Stimulated activated CD4-positive, alpha-beta T cell treated with anti-CD3 and anti-CD28 coated beads, Interleukin-2, amount 100 ng/mL, for 48 hours (primary cell): Measurements from ENCODE around the gene DNAJC15.
"Not testable (repeated sequence)": the region's sequence is repeated elsewhere in the genome, so short reads cannot be mapped to it uniquely, and the experiment has no call there.

ENCODE experiments used
- DNase-seq, 2 donors: peaks; one replicate each; pipeline ENCODE4 v3.0.0-alpha.2; 2020

Gene DNAJC15

GRCh38 chr13:43005460-43006236 is 17.7 kb upstream of the DNAJC15 start:
- DNase-seq, result no peak

GRCh38 chr13:43006893-43007631 is 16.3 kb upstream of the DNAJC15 start:
- DNase-seq, result no peak

DNA sequence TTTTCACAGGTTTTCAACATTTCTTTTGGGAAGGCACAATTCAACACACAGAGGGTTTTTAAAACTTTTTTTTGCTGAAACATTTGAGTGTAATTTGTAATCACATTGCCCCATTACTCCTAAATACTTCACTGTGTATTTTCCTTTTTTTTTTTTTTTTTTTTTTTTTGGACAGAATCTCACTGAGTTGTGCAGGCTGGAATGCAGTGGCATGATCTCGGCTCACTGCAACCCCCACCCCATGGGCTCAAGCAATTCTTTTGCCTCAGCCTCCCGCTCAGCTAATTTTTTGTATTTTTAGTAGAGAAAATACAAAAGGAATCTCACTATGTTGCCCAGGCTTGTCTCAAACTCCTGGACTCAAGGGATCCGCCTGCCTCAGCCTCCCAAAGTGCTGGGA is 14.8 kb upstream of the DNAJC15 start:
- no peak for DNase-seq

DNA sequence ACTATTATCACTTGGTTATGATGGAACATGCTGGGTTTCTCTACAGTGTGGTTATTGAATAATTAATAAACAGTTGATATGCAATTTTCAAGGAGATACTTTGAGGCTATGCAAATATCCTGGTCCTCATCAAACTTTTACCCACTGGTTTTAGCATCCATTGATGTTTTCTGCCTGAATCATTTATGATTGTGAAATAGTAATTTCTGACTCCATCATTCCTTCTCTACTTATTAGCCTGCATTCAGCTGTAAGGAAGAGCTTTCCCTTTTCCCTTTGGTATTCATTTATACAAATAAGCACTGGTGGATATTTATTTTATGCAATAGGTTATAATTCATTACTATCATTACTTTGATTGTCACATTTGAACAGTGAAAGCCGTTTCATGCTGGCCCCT is 13.9 kb upstream of the DNAJC15 start:
- no peak for DNase-seq

DNA sequence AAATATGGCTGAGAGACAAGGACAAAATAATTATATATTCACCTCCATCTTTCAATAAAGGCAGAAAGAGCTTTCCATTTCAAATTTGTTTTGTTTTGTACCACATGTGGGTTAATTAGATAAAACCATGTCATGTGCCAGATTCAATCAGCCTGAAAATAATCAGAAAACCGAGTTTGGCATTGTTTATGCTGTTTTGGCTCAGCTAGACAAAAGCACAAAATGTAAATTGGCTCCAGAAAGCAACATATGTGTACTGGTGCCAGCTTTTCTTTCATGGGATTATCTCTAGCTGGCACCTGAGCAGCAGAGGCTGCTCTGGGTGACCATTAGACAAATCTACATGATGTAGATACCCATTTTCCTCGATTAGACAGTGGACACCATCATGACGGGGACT is 9.2 kb upstream of the DNAJC15 start:
- DNase-seq, result no peak

DNA sequence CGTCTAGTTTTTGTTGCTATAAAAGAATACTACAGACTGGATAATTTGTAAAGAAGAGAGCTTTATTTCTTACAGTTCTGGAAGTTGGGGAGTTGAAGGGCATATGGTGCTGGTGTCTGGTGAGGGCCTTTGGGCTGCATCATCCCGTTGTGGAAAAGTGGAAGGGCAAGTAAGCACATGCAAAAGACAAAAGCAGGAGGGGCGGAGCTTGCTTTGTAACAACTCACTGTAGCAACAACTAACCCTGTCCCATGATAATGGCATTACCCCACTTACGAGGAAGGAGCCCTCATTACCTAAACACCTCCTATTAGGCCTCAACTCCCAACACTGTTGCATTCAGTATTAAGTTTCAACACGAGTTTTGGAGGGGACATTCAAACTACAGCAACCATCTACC is 7.2 kb upstream of the DNAJC15 start:
- no peak for DNase-seq

GRCh38 chr13:43019811-43020210 is 3.6 kb upstream of the DNAJC15 start:
- DNase-seq, result no peak

GRCh38 chr13:43020794-43021193 is 2.6 kb upstream of the DNAJC15 start:
- no peak for DNase-seq

GRCh38 chr13:43021926-43022670 is 1.3 kb upstream of the DNAJC15 start:
- DNase-seq, result no peak

GRCh38 chr13:43022934-43023288 is 475 bp upstream of the DNAJC15 start:
- no peak for DNase-seq

GRCh38 chr13:43026262-43026661 is 2.9 kb downstream of the DNAJC15 start:
- no peak for DNase-seq

DNA sequence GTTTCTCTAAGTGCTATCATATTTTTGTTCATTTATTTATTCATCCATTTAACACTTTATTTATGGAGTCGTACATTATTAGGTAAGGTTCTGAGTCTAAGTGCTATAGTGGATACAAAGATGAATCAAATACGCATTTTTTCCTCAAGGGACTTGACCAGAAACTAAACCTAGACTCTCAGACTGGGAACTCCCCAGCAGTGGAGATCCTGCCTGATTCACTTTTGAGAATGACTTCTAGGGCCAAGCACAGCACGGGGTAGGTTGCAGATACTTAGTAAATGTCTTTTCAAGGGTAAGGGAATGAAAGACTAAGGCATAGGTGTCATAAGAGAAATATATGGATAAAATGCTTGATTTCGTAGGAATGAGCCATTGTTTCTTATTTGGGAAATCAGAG is 7.2 kb downstream of the DNAJC15 start:
- no peak for DNase-seq

GRCh38 chr13:43031881-43032280 is 8.5 kb downstream of the DNAJC15 start:
- DNase-seq, result no peak

DNA sequence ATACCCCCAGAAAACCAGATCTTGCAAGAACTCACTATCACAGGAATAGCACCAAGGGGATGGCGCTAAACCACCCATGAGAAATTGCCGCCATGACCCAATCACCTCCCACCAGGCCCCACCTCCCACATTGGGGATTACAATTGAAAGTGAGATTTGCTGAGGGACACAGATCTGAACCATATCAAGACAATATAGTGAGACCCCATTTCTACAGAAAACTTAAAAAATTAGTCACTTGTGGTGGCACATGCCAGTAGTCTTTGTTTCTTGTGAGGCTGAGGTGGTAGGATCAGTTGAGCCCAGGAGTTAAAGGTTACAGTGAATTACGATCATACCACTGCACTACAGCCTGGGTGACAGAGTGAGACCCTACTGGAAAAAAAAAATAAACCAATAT is 9.7 kb downstream of the DNAJC15 start:
- no peak for DNase-seq

DNA sequence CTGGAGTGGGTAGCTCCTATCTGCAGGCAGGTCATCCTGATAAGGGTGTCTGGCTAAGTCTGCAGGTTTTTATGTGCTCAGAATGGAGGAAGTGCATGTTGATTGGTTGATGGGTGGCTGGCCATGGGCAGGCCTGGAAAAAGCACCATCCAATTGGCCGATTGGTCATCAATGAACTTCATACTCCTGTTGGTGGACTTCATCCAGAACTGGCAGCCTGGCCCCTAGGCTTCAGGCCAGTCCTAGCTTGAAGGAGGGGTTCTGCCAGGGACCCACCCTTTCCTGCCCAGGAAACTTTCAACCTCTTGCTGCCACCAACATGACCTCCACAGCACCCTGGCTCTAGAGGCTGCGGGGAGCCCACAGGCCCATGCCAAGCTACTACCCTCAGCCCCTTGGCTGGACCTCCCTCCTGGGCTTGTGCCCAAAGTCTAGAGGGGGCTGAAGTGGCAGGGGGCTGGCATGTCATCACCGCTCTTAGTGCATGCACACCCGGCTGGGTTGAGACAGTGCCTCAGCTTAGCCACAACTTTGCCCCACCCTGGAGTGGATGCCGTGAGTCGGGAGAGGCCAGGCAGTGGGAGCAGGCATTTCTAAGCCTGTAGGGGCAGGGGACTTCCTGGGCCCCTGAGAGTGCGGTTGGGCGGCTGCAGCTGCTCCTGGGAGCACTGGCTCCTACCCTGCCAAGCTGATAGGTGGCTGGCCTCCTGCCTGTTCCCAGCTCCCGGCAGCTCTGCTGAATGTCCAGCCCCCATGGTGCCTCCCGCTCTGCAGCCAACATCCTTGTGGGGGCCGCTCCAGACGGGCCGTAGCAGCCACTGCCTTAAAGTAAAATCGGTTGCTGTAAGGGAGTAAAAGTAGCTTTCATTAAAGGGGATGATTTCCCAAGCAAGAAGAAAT is 13.2 kb downstream of the DNAJC15 start:
- no peak for DNase-seq

DNA sequence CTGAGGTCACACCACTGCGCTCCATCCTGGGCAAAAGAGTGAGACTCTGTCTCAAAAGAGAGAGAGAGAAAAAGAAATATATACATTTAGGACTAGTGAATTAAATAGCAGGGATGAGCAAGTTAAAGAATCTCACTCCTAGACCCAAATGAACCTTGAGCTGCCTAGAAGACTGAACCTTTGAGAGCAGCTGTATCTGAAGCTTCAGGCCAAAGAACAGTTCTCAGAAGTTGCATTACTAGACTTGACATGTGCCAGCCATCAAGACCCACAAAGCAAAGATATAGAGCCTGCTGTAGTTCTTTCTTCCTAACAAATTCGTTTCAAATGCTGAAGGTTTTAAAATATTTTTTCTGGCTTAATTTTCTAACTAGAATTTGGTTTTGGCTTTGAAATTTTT is 16.6 kb downstream of the DNAJC15 start:
- no peak for DNase-seq

GRCh38 chr13:43040581-43041368 is 17.4 kb downstream of the DNAJC15 start:
- DNase-seq, result not testable (repeated sequence)

DNA sequence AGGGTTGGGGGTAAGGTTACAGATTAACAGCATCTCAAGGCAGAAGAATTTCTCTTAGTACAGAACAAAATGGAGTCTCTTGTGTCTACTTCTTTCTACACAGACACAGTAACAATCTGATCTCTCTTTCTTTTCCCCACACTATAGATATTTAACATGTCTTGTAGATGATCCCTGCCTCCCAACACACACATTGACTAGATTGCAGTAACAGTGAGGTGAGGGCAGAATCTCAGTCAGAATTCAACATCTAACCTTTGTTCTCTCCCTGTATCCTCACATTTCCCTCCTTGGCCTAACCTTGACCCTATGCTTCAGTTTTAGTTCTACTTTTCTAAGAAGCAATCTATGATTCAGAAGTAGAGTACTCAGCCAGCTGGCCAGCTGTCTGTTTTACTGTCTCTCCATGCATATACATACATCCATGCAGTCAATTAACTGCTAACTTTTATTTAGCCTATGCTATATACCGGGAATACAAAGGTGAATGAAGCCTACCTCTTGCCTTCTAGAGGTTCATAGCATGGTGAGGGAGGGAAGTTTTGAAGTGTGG is 18.1 kb downstream of the DNAJC15 start:
- no peak for DNase-seq

DNA sequence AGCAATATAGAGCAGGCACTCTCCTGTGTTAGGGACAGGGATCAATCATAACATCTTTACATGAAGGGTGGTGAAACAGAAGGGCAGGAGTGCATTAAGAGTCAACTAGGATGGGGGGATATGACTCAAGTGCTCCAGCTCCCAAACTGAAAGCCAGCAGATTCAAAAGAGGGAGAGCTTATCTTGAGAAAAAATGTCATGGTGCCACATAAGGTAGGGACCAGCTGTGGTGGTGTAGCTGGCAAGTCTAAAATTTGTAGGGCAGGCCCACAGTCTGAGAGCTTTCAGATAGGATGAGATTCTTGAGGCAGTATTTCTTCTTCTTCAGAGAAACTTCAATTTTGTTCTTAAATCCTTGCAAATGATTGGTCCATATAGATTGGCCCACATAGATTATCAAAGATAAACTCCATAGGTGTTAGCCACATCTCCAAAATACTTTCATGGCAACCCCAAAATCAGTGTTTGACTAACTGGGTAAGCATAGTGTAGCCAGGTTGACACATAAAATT is 19.1 kb downstream of the DNAJC15 start:
- no peak for DNase-seq

- no peak for DNase-seq
Observed at GRCh38 chr13:43044720-43045301, 21.4 kb downstream of the DNAJC15 start.

DNA sequence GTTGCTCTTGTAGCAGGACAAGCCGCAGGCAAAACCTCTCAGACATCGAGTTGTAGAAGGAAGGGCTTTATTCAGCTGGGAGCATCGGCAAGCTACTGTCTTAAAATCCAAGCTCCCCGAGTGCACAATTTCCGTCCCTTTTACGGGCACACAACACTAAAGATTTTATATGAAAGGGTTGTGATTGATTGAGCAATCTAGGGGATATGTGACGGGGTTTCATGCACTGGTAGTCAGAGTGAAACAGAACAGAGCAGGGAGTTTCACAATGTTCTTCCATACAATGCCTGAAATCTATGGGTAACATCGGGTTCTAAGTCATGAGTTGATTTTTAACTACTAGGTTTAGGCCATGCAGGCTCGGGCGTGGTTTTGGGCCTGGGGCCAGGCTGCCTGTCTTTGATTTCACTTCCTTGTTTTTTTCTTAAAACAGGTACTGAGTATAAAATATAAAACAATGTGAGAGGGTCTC is 22.0 kb downstream of the DNAJC15 start:
- DNase-seq, result not testable (repeated sequence)
